ENCODE results near the gene C9orf152. TPM values are rescaled to one million over a fixed set of nuclear protein-coding genes. Genes with fewer than 3 reads are reported as not detected.
A peak's percentile ranks its signal among the peaks of the same experiment; 100 is the strongest.

The C9orf152 gene
- total and polyA plus RNA-seq, 2 of the 13 experiments (the other 11 are each of a cell fraction or from before 2014, with no cell fraction given) = 0.24 to 0.48 TPM

DNA sequence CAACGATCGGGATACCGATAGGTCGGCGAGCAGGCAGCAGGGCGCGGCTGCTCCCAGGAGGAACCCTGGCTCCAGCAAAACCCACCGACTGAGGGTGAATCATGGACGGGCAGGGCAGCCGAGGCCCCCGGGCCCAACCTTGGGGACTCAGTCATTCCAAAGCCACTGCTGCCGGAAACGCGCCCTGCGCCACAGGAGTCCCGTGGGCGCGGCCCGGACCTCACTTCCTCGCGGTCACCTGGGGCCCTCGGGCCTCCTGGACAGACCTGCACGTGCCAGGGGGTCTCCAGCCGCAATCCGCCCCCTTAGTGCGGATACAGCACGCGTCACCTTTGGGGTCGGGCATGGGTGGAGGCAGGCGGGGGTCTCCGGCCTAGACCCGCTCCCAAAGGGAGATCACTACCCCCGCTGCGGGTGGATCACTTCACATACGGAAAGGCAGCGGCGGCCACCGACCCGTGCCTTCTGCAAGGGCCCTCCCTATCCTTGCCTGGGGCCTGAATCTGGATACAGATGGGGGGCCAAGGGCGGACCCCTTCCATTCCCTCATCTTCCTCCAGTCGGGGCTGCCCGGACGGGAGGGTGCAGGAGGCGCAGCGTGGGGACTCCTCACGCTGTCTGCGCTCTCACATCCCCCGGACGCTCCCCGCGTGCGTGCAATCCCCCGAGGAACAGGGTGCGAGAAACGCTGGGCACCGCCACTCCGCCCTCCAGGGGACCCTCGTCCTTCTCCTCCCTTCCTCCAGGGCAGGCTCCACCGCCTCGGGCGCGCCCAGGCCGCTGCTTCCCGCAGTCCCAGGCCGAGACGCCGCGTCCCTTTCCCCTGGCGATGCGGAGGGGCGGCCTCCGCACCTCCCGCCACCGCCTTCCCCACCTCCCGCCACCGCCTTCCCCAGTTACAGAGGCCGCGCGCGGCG lies 47.8 kb upstream of the C9orf152 start (continued):
- TF ChIP-seq ZBTB4 (CRISPR knock-in tag; IDR thresholded peaks at IDR 0.05; ENCODE audit: borderline replicate concordance) = no peak
- TF ChIP-seq MAX (IDR thresholded peaks at IDR 0.05) = peak; percentile 74
- TF ChIP-seq, protein P1, sequence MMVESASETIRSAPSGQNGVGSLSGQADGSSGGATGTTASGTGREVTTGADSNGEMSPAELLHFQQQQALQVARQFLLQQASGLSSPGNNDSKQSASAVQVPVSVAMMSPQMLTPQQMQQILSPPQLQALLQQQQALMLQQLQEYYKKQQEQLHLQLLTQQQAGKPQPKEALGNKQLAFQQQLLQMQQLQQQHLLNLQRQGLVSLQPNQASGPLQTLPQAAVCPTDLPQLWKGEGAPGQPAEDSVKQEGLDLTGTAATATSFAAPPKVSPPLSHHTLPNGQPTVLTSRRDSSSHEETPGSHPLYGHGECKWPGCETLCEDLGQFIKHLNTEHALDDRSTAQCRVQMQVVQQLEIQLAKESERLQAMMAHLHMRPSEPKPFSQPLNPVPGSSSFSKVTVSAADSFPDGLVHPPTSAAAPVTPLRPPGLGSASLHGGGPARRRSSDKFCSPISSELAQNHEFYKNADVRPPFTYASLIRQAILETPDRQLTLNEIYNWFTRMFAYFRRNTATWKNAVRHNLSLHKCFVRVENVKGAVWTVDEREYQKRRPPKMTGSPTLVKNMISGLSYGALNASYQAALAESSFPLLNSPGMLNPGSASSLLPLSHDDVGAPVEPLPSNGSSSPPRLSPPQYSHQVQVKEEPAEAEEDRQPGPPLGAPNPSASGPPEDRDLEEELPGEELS (CRISPR knock-in tag; IDR thresholded peaks at IDR 0.05) = 0 out of 2 replicates have a peak, but pooled peaks have one; percentile 11
- TF ChIP-seq, protein P2, sequence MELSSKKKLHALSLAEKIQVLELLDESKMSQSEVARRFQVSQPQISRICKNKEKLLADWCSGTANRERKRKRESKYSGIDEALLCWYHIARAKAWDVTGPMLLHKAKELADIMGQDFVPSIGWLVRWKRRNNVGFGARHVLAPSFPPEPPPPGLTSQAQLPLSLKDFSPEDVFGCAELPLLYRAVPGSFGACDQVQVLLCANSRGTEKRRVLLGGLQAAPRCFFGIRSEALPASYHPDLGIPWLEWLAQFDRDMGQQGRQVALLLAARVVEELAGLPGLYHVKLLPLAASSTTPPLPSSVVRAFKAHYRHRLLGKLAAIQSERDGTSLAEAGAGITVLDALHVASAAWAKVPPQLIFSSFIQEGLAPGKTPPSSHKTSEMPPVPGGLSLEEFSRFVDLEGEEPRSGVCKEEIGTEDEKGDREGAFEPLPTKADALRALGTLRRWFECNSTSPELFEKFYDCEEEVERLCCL (CRISPR knock-in tag; IDR thresholded peaks at IDR 0.05; ENCODE audit: borderline replicate concordance) = no peak; the same call in 1 of the 2 replicates
- TF ChIP-seq, protein P3, sequence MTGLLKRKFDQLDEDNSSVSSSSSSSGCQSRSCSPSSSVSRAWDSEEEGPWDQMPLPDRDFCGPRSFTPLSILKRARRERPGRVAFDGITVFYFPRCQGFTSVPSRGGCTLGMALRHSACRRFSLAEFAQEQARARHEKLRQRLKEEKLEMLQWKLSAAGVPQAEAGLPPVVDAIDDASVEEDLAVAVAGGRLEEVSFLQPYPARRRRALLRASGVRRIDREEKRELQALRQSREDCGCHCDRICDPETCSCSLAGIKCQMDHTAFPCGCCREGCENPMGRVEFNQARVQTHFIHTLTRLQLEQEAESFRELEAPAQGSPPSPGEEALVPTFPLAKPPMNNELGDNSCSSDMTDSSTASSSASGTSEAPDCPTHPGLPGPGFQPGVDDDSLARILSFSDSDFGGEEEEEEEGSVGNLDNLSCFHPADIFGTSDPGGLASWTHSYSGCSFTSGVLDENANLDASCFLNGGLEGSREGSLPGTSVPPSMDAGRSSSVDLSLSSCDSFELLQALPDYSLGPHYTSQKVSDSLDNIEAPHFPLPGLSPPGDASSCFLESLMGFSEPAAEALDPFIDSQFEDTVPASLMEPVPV (CRISPR knock-in tag; IDR thresholded peaks at IDR 0.05) = no peak

Measured in HepG2 (cell line).